NCI-H146 treated with DMSO at 0.1 percent for 48 hours (cell line): Measurements from ENCODE around the gene DCP1B.

ENCODE experiments used
- DNase-seq: peaks from one replicate; lab custom pipeline; 2025; ENCODE audit not compliant: unreplicated experiment; lab: John Stamatoyannopoulos, UW

The DCP1B gene

DNA sequence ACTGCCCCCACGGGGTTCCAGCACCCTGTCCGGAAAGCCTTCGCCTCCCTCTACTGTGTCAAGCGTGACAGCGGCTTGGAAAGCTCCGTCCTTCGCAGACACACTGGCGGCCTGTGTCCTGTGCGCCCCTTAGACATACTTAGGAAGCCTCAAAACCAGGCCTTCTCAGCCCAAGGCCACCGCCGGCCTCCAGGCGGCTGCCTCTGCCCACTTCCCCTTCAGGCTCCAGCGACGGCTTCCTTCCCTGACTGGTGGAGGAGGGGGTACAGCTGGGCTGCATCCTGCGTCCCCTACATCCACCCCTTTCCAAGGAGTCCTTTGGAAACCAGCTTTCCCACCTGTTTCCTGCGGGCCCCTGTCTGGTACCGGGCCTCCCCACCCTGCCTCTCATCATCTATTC, 83.3 kb downstream of the DCP1B start:
- DNase-seq: no peak

GRCh38 chr12:1920436-1920835, 83.8 kb downstream of the DCP1B start:
- DNase-seq: no peak

GRCh38 chr12:1919763-1920162, 84.5 kb downstream of the DCP1B start:
- no peak for DNase-seq

DNA sequence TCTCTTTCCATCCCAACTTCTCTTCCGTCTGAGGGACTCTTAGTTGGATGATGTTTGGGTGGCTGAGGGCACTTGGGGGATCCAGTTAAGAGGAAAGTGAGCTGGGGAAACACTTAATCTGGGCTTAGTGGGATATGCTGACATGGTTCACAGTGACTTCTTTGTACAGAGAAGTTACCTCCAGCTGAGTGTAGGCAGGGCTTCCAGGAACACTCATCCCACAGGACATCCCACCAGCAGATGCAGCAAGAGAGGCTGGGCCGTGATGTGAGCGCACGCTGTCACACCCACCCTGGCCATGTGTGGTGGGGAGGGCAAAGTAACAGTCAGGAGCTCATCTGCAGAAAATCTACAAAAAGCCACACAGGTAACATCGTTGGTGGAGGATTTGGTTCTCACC, 85.0 kb downstream of the DCP1B start:
- DNase-seq: no peak

DNA sequence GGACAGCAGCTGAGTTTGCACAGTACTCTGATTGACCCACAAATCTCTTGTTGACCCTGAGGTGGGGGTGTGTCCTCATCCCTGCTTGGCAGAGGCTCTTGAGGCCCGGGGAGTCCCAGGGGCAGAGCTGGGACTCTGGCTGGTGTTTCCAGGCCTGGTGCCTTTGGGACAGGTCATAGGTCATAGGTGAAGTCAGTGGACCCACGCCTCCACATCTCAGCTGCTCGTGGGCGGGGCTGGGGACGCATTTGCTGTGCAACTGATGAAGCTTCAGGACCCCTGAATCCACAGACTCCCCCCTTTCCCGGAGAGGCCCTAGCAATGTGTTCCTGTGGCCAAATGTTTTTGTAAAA, 85.4 kb downstream of the DCP1B start:
- no peak for DNase-seq

- DNase-seq: no peak
These were observed 86.0 kb downstream of the DCP1B start, which contains the start of gene CACNA2D4 for GRCh38 chr12:1918081-1918883. TSS of gene CACNA2D4 (minus strand) at chr12:1918652. CDS start at chr12:1918473, 179 bp downstream.

- no peak for DNase-seq
These were observed 86.8 kb downstream of the DCP1B start for GRCh38 chr12:1917172-1918070.

- DNase-seq: no peak
These were observed 87.7 kb downstream of the DCP1B start for GRCh38 chr12:1916371-1917171.

- no peak for DNase-seq
These were observed 88.9 kb downstream of the DCP1B start for GRCh38 chr12:1915082-1915968.

GRCh38 chr12:1914114-1914911, 89.9 kb downstream of the DCP1B start:
- DNase-seq: no peak

- DNase-seq: no peak
These were observed 90.7 kb downstream of the DCP1B start for GRCh38 chr12:1913377-1914113.

DNA sequence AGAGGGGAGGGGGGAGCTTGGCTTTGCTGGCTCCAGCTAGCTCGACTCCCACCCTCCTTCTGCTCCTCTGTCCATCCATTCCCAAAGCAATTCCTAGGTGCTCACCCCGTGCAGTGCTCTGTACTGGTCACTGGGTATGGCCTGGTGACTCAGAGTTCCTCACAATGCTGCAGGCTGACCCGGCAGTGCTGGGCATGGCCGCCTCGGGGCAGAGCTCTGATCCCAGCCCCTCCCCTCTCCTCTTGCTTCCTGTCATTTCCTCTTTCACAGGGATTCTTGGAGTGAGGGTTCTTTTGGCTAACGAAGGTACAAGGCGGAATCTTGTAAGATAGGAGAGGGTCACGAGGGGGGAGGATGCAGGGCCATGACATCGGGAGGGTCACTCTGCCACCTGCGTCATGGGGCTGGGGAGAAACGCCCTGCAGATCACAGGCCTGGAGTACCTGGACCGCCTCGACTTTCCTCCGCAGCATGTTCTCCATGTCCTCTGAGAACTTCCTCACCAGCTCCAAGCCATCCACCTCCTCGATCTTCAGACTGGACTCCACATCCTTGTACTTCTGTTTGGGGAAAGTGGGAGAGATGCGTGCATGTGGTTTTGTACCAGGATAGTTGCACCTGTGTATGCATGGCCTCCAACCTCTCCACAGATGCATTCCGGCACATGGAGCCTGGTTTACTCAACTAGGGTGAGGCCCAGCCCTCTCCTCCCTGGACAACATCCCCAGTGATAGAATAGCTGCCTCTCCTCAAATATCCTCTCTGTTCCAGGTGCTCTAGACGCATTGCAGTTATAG, 91.5 kb downstream of the DCP1B start:
- no peak for DNase-seq

DNA sequence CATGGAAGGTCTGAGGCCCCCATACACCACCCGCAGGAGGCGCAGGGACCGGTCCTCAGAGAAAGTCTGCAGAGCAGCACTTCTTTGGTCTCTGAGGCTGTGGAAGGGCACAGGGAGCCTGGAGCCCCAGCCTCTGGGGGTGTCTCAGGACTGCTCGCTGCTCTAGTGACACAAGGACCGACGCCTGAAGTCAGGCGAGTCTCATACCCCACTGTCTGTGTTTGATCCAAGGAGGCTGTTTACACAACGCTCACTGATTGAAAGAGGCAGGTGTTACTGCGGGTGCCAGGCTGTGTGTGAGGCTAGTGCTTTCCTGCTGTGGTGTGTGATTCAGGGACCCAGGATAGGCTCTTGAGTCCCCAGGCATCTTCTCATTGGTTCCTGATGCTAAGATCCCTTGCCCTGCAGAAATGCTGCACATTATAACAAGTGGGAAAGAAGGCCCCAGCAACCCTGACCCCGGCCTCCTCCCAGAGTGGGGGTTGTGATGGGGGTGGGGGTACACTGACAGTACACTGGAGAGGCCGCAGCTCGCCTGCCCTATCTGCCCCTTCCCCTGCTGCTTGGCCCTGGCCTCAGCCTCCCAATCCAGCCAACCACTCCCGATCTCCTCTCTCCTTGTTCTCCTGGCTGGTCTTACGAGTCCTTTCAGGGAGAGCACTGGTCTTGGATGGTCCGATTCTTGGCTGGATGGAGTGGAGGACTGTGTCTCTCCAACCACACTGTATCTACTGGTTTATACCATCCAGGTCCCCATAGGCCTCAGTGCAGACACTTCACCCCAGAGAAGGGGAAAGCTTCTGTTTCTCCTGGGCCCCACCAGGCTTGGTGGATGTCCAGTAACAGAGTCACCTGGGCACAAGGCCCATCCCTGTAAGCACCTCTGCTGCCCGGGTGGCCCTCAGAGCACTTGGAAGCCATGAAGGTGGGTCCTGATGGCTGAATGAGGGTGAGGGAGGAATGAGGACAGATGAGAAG, 92.4 kb downstream of the DCP1B start:
- no peak for DNase-seq

- no peak for DNase-seq
These were observed 93.8 kb downstream of the DCP1B start for GRCh38 chr12:1910468-1910867.

GRCh38 chr12:1908758-1909157, 95.5 kb downstream of the DCP1B start:
- no peak for DNase-seq

DNA sequence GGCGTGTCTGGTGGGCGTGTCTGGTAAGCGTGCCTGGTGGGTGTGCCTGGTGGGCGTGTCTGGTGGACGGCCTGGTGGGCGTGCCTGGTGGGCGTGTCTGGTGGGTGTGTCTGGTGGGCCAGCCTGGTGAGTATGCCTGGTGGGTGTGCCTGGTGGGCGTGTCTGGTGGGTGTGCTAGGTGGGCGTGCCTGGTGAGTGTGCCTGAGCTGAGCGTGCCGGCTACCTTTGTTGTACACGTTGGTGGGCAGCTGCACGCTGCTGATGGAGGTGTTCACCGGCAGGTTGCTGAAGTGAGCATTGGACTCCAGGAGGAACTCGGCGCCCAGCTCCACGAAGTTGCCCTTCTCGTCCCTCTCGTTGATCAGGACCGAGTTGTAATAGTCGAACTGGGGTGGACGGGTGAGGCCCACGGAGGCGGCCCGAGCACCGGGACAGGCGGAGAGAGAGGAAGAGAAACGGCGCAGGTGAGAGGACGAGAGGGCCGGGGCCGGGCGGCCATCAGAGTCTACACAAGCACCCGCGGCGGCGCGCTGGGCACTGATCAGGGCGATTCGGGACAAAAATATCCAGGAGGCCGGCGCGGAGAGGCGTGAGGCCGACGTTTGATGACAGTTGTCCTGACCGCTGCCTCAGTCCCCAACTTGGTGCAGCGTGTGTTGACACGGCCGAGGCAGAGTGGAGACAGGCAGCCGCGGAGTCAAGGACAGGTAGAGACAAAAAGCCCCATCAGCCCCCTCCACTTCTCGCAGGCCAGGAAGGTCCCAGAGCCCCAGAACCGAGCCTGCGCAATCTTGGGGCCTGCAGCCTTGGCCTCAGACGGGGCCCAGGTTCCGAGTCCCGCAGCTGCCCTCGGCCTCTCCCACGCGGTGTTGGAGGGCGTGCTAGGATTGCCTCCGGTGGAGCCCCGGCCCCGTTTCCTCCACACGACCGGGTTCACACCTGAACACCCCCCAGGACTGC, 96.3 kb downstream of the DCP1B start:
- DNase-seq: no peak
